ENCODE data around the gene MXRA7.

MXRA7 gene

GRCh38 chr17:76737082-76737675, 26.4 kb upstream of the MXRA7 start, which contains the start of gene SRSF2:
Gene SRSF2, minus strand, starts transcription at chr17:76737331. Its CDS starts 171 bp downstream, at chr17:76737160.
- Histone ChIP-seq H3K9me3 (ENCODE audit: insufficient read depth, low read length) (no peaks in the 10 kb centered on the region), H3K4me3 (ENCODE audit: low read length) (peak within 1 kb of the TSS; percentile 98), H3K27me3 (ENCODE audit: low read depth, low read length) (no peaks in the 10 kb centered on the region), H3K36me3 (replicated peaks; ENCODE audit: low read depth, low read length) (peaks cover 49% of the 10 kb centered on the region), H2AFZ (ENCODE audit: low read depth, low read length) (no peak within 1 kb of the TSS), H3K9ac (ENCODE audit: low read length) (peak within 1 kb of the TSS; percentile 99), H3K4me1 (ENCODE audit: low read length) (peaks cover 30% of the 10 kb centered on the region), H4K20me1 (ENCODE audit: insufficient read depth, low read length) (peaks cover 38% of the 10 kb centered on the region), H3K4me2 (ENCODE audit: low read length) (peak within 1 kb of the TSS; percentile 94), H3K79me2 (ENCODE audit: low read length) (peaks cover 59% of the 10 kb centered on the region), H3K27ac (ENCODE audit: low read length) (peak within 1 kb of the TSS; percentile 91)
- no peak for TF ChIP-seq EZH2phosphoT487 (IDR thresholded peaks at IDR 0.05; ENCODE audit: low read depth)
- no peak for TF ChIP-seq CTCF (IDR thresholded peaks at IDR 0.05; ENCODE audit: low read depth, low read length)

- H2AFZ ChIP-seq (ENCODE audit: low read depth, low read length) = no peak overlapping the region
- TF ChIP-seq CTCF (IDR thresholded peaks at IDR 0.05; ENCODE audit: low read depth, low read length) (no peak), EZH2phosphoT487 (IDR thresholded peaks at IDR 0.05; ENCODE audit: low read depth) (no peak)
- H3K4me1 ChIP-seq (ENCODE audit: low read length) = peaks cover 30% of the 10 kb centered on the region
- H3K9ac ChIP-seq (ENCODE audit: low read length) = peak overlapping the region; percentile 99
- peak overlapping the region; percentile 98 for H3K4me3 ChIP-seq (ENCODE audit: low read length)
- peak overlapping the region; percentile 84 for H3K27ac ChIP-seq (ENCODE audit: low read length)
- H3K9me3 ChIP-seq (ENCODE audit: insufficient read depth, low read length) = no peaks in the 10 kb centered on the region
- H3K36me3 ChIP-seq (replicated peaks; ENCODE audit: low read depth, low read length) = peaks cover 49% of the 10 kb centered on the region
- H3K4me2 ChIP-seq (ENCODE audit: low read length) = peak overlapping the region; percentile 92
- peaks cover 42% of the 10 kb centered on the region for H4K20me1 ChIP-seq (ENCODE audit: insufficient read depth, low read length)
- H3K27me3 ChIP-seq (ENCODE audit: low read depth, low read length) = no peaks in the 10 kb centered on the region
- peaks cover 66% of the 10 kb centered on the region for H3K79me2 ChIP-seq (ENCODE audit: low read length)
Measured at GRCh38 chr17:76736349-76737081, 25.8 kb upstream of the MXRA7 start.

GRCh38 chr17:76735586-76736348, 25.0 kb upstream of the MXRA7 start:
- Histone ChIP-seq H3K4me3 (ENCODE audit: low read length) (peak overlapping the region; percentile 98), H3K9me3 (ENCODE audit: insufficient read depth, low read length) (no peaks in the 10 kb centered on the region), H4K20me1 (ENCODE audit: insufficient read depth, low read length) (peaks cover 45% of the 10 kb centered on the region), H3K27me3 (ENCODE audit: low read depth, low read length) (no peaks in the 10 kb centered on the region), H2AFZ (ENCODE audit: low read depth, low read length) (no peak overlapping the region), H3K4me2 (ENCODE audit: low read length) (peak overlapping the region; percentile 92), H3K4me1 (ENCODE audit: low read length) (peaks cover 30% of the 10 kb centered on the region), H3K36me3 (replicated peaks; ENCODE audit: low read depth, low read length) (peaks cover 53% of the 10 kb centered on the region), H3K9ac (ENCODE audit: low read length) (peak overlapping the region; percentile 99), H3K79me2 (ENCODE audit: low read length) (peaks cover 72% of the 10 kb centered on the region), H3K27ac (ENCODE audit: low read length) (peak overlapping the region; percentile 84)
- TF ChIP-seq CTCF (IDR thresholded peaks at IDR 0.05; ENCODE audit: low read depth, low read length) (no peak), EZH2phosphoT487 (IDR thresholded peaks at IDR 0.05; ENCODE audit: low read depth) (no peak)

GRCh38 chr17:76735006-76735405, 24.2 kb upstream of the MXRA7 start:
- peak overlapping the region; percentile 92 for H3K4me2 ChIP-seq (ENCODE audit: low read length)
- peak overlapping the region; percentile 98 for H3K4me3 ChIP-seq (ENCODE audit: low read length)
- peaks cover 45% of the 10 kb centered on the region for H4K20me1 ChIP-seq (ENCODE audit: insufficient read depth, low read length)
- peaks cover 53% of the 10 kb centered on the region for H3K36me3 ChIP-seq (replicated peaks; ENCODE audit: low read depth, low read length)
- peak overlapping the region; percentile 99 for H3K9ac ChIP-seq (ENCODE audit: low read length)
- H3K79me2 ChIP-seq (ENCODE audit: low read length) = peaks cover 78% of the 10 kb centered on the region
- H3K27me3 ChIP-seq (ENCODE audit: low read depth, low read length) = no peaks in the 10 kb centered on the region
- TF ChIP-seq EZH2phosphoT487 (IDR thresholded peaks at IDR 0.05; ENCODE audit: low read depth) = no peak
- no peak for TF ChIP-seq CTCF (IDR thresholded peaks at IDR 0.05; ENCODE audit: low read depth, low read length)
- no peaks in the 10 kb centered on the region for H3K9me3 ChIP-seq (ENCODE audit: insufficient read depth, low read length)
- H3K27ac ChIP-seq (ENCODE audit: low read length) = peak overlapping the region; percentile 84
- peaks cover 30% of the 10 kb centered on the region for H3K4me1 ChIP-seq (ENCODE audit: low read length)
- no peak overlapping the region for H2AFZ ChIP-seq (ENCODE audit: low read depth, low read length)

Measured in OCI-LY3 (cell line).